GM12878 (cell line): Measurements from ENCODE around the gene ADD1. TPM values are rescaled to one million over a fixed set of nuclear protein-coding genes. Genes with fewer than 3 reads are reported as not detected.

Source experiments
- ATAC-seq: fragments of 200-7000 bp; cut with Tn5 transposase; 3 replicates; pipeline ENCODE4 v1.9.1; 2020; ENCODE audit warnings: mild to moderate bottlenecking, moderate library complexity
- BruUV-seq: library from RNA; stranded (reverse); fragments of 400-500 nt; replicated peaks from 2 replicates; lab custom pipeline; 2021; lab: Mats Ljungman, UMichigan
- CTCF ChIA-PET: fragments of 300-600 bp; sonication (Branson Sonifier 250); formaldehyde crosslinking; extraction: SDS; loops from one replicate; lab custom pipeline; 2021; ENCODE audit warnings: inconsistent platforms; lab: Yijun Ruan, JAX
- POLR2A ChIA-PET: fragments of 350-600 bp; formaldehyde crosslinking; extraction: SDS; loops from one replicate; lab custom pipeline; 2021; ENCODE audit warnings: inconsistent platforms; lab: Charles Lee
- RAD21 ChIA-PET: fragments of 300-600 bp; sonication (Branson Sonifier 250); formaldehyde crosslinking; loops from one replicate; lab custom pipeline; 2023; ENCODE audit warnings: antibody characterized with exemption; ENCODE audit not compliant: unreplicated experiment; lab: Charles Lee
- SMC1A ChIA-PET: fragments of 300-600 bp; sonication (Branson Sonifier 250); formaldehyde crosslinking; loops from one replicate; lab custom pipeline; 2023; ENCODE audit not compliant: unreplicated experiment, uncharacterized antibody; lab: Charles Lee
- DNase-seq: peaks from one replicate; pipeline ENCODE4 v3.0.0-alpha.2; 2011; ENCODE audit warnings: low read depth, low spot score
- FAIRE-seq: peaks from 3 replicates; lab custom pipeline; 2011; peaks lifted over from hg19 to GRCh38; lab: Jason Lieb, UNC
- H2AFZ ChIP-seq: 2 replicates; pipeline ENCODE4 v1.6.0; 2011; ENCODE audit warnings: low read depth, low read length, control low read depth; ENCODE audit not compliant: control insufficient read depth
- H3K27ac ChIP-seq: 2 replicates; pipeline ENCODE4 v1.5.1; 2011; ENCODE audit warnings: control low read depth; ENCODE audit not compliant: control insufficient read depth, insufficient read depth
- H3K27me3 ChIP-seq, 2 experiments: replicated peaks in 1 of 2; 2 replicates each; pipeline versions ENCODE4 v1.6.0 to v1.6.1; 2011; ENCODE audit warnings: low read length in 1 of 2; ENCODE audit not compliant: control insufficient read depth in 2 of 2, insufficient read depth in 2 of 2
- H3K36me3 ChIP-seq, 2 experiments: 2 replicates each; pipeline ENCODE4 v1.5.1; 2011; ENCODE audit warnings: low read length in 1 of 2; ENCODE audit not compliant: control insufficient read depth in 2 of 2, insufficient read depth in 2 of 2
- H3K4me1 ChIP-seq: 2 replicates; pipeline ENCODE4 v1.6.1; 2011; ENCODE audit warnings: mild to moderate bottlenecking, low read length, moderate library complexity, mixed read lengths; ENCODE audit not compliant: control insufficient read depth, insufficient read depth
- H3K4me2 ChIP-seq: 2 replicates; pipeline ENCODE4 v1.6.0; 2011; ENCODE audit warnings: control low read depth; ENCODE audit not compliant: control insufficient read depth, insufficient read depth
- H3K4me3 ChIP-seq: fragments of 200-600 bp; sonication (generic); 2 replicates; pipeline ENCODE4 v1.5.1; 2016
- H3K79me2 ChIP-seq: 2 replicates; pipeline ENCODE4 v1.6.0; 2011; ENCODE audit warnings: low read length; ENCODE audit not compliant: control insufficient read depth, insufficient read depth
- H3K9ac ChIP-seq: 2 replicates; pipeline ENCODE4 v1.8.0; 2011; ENCODE audit warnings: low read length, control low read depth, mixed read lengths; ENCODE audit not compliant: control insufficient read depth, insufficient read depth
- H3K9me3 ChIP-seq: replicated peaks from 3 replicates; pipeline ENCODE4 v1.5.1; 2011; ENCODE audit warnings: mild to moderate bottlenecking, low read length; ENCODE audit not compliant: control insufficient read depth, insufficient read depth
- H4K20me1 ChIP-seq: 2 replicates; pipeline ENCODE4 v1.6.0; 2011; ENCODE audit not compliant: control insufficient read depth, insufficient read depth
- BACH1 ChIP-seq: fragments of 450-650 bp; IDR thresholded peaks from 2 replicates; pipeline ENCODE4 v1.6.1; 2017; ENCODE audit warnings: mild to moderate bottlenecking, borderline replicate concordance
- IRF4 ChIP-seq: IDR thresholded peaks from 2 replicates; pipeline ENCODE4 v1.6.1; 2011; ENCODE audit warnings: low read depth, low read length
- JUNB ChIP-seq: IDR thresholded peaks from 2 replicates; pipeline ENCODE4 v1.6.1; 2016; ENCODE audit warnings: antibody characterized with exemption, mild to moderate bottlenecking
- MTA3 ChIP-seq: IDR thresholded peaks from 2 replicates; pipeline ENCODE4 v1.6.1; 2012; ENCODE audit warnings: low read length, inconsistent platforms, borderline replicate concordance
- PML ChIP-seq: IDR thresholded peaks from 2 replicates; pipeline ENCODE4 v1.6.1; 2012; ENCODE audit warnings: low read length, inconsistent platforms
- PRDM15 ChIP-seq: fragments of 450-650 bp; formaldehyde crosslinking; IDR thresholded peaks from 2 replicates; pipeline ENCODE4 v1.4.0; 2020; ENCODE audit warnings: mild to moderate bottlenecking, moderate library complexity
- RBBP5 ChIP-seq: fragments of 200-600 bp; sonication (generic); conservative IDR thresholded peaks from 2 replicates; pipeline ENCODE4 v1.6.1; 2016
- SKIL ChIP-seq: fragments of 450-650 bp; IDR thresholded peaks from 2 replicates; pipeline ENCODE4 v1.6.1; 2017; ENCODE audit warnings: mild to moderate bottlenecking, low read depth, inconsistent platforms; ENCODE audit not compliant: poor library complexity, severe bottlenecking
- SMARCA5 ChIP-seq: fragments of 450-650 bp; IDR thresholded peaks from 2 replicates; pipeline ENCODE4 v1.6.1; 2017; ENCODE audit warnings: mild to moderate bottlenecking
- SP1 ChIP-seq: IDR thresholded peaks from one replicate; pipeline ENCODE4 v1.6.1; 2011; ENCODE audit warnings: low read depth, low read length
- TCF12 ChIP-seq: IDR thresholded peaks from 2 replicates; pipeline ENCODE4 v1.6.1; 2011; ENCODE audit warnings: low read depth, mild to moderate bottlenecking, low read length
- ZNF384 ChIP-seq: IDR thresholded peaks from 2 replicates; pipeline ENCODE4 v1.6.1; 2012; ENCODE audit warnings: low read depth, mild to moderate bottlenecking, low read length, improper control_type of control experiment, borderline replicate concordance
- ZSCAN29 ChIP-seq: fragments of 450-650 bp; IDR thresholded peaks from 2 replicates; pipeline ENCODE4 v1.6.1; 2017; ENCODE audit warnings: mild to moderate bottlenecking, moderate library complexity
- WGBS: methylation state at CpG from one replicate; pipeline ENCODE4 v1.1.6; 2016; ENCODE audit warnings: low lambda C conversion rate; ENCODE audit not compliant: insufficient replicate concordance, insufficient coverage; ENCODE audit errors: missing lambda C conversion rate; 5-methylcytosine and 5-hydroxymethylcytosine counted together
- in situ Hi-C: fragments of 300-500 bp; cut with MboI; formaldehyde crosslinking; loops from 9 replicates; pipeline ENCODE4 v1.14.3; 2018; ENCODE audit warnings: mixed read lengths
- intact Hi-C: fragments of 100-400 bp; cut with micrococcal nuclease; formaldehyde crosslinking; loops from one replicate; pipeline ENCODE4 v1.14.2; 2022; ENCODE audit not compliant: unreplicated experiment
- polyA plus RNA-seq, 11 experiments: library from polyadenylated mRNA; depleted of rRNA in 4 of 11; unstranded in 6 of 11; stranded (reverse) in 5 of 11; fragments of >200 nt; fragmentation: Nextera tagmentation in 4 of 11; fragmentation: Illumina TruSeq in 1 of 11; extraction: Ambion mirVana in 4 of 11; extraction: Trizol in 1 of 11; gene quantifications; 1 replicate in 1 of 11; 2 replicates in 10 of 11; pipeline versions ENCODE4 v1.2.1 to v1.2.3, GENCODE V29; 2011 to 2016; ENCODE audit warnings: inconsistent platforms in 2 of 11, missing spikeins in 2 of 11, low read depth in 1 of 11
- total RNA-seq, 4 experiments: library from RNA; depleted of rRNA in 3 of 4; stranded (reverse); fragments of >200 nt in 3 of 4; fragmentation: Illumina TruSeq in 1 of 4; extraction: Trizol in 1 of 4; gene quantifications; 2 replicates each; pipeline versions ENCODE4 v1.2.1 to v1.2.3, GENCODE V29; 2013 to 2021

The ADD1 gene
- total and polyA plus RNA-seq, 10 of the 15 experiments (the other 5 are each of a cell fraction or from before 2014, with no cell fraction given): 21.6 to 182 (median 105) TPM

- FAIRE-seq: no peak
Measured at GRCh38 chr4:2866891-2867290, 23.2 kb downstream of the ADD1 start.

More at GRCh38 chr4:2866891-2867290, 23.2 kb downstream of the ADD1 start:
- H2AFZ ChIP-seq: no peak overlapping the region
- H3K4me1 ChIP-seq: peaks cover 9% of the 10 kb centered on the region
- H3K9ac ChIP-seq: no peak overlapping the region
- H3K27ac ChIP-seq: no peak overlapping the region
- ChIA-PET RAD21 (no interaction called here), CTCF (interaction anchor here (1.0 to 1.6 kb wide), 3 partner anchors 28 to 102 kb away, joined by 3 to 4 read pairs (median 3); no protein-coding TSS in a partner anchor), POLR2A (interaction anchor here (2.0 kb wide), 1 partner anchor 13 kb away, joined by 6 read pairs; no protein-coding TSS in a partner anchor), SMC1A (interaction anchor here (0.8 to 1.7 kb wide), 5 partner anchors 11 to 87 kb away, joined by 3 to 10 read pairs (median 4); no protein-coding TSS in a partner anchor)
- TF ChIP-seq PML (no peak), BACH1 (no peak), TCF12 (no peak), ZNF384 (no peak), SKIL (no peak), RBBP5 (no peak), JUNB (no peak), IRF4 (no peak), PRDM15 (CRISPR knock-in tag) (no peak), ZSCAN29 (no peak), MTA3 (no peak), SP1 (no peak), SMARCA5 (no peak)
- no peak overlapping the region for H3K4me2 ChIP-seq
- no peaks in the 10 kb centered on the region for H3K27me3 ChIP-seq
- in situ Hi-C loops (no loop called here), intact Hi-C loops (no loop called here)
- ATAC-seq (no peak), DNase-seq (no peak)
- BruUV-seq: no TSS peak
- H3K36me3 ChIP-seq: peaks cover 0 to 3% of the 10 kb centered on the region in 2 experiments; a peak in 1 of 4 replicates
- H4K20me1 ChIP-seq: peaks cover 2% of the 10 kb centered on the region; the same call in 1 of the 2 replicates
- H3K79me2 ChIP-seq: peaks cover 41% of the 10 kb centered on the region
- 97% methylated on average over 5 of the region's 5 CpGs for WGBS
- no peak overlapping the region for H3K4me3 ChIP-seq
- no peaks in the 10 kb centered on the region for H3K9me3 ChIP-seq
